Endothelial cell of umbilical vein (primary cell): ENCODE results near the gene COTL1. TPM values are rescaled to one million over a fixed set of nuclear protein-coding genes. Genes with fewer than 3 reads are reported as not detected.
"Not testable (repeated sequence)": the region's sequence is repeated elsewhere in the genome, so short reads cannot be mapped to it uniquely, and the experiment has no call there.

ENCODE experiments used
- BruUV-seq: library from RNA; stranded (reverse); fragments of 400-500 nt; replicated peaks from 2 replicates; lab custom pipeline; 2021; lab: Mats Ljungman, UMichigan
- CTCF ChIA-PET: fragments of 300-600, 350-600 bp; sonication (Branson Sonifier 250); formaldehyde crosslinking; loops from one replicate; lab custom pipeline; 2021; ENCODE audit warnings: antibody characterized with exemption, inconsistent platforms; lab: Charles Lee
- POLR2A ChIA-PET: fragments of 300-600, 350-600 bp; sonication (Branson Sonifier 250); formaldehyde crosslinking; loops from one replicate; lab custom pipeline; 2021; ENCODE audit warnings: antibody characterized with exemption, inconsistent platforms; lab: Charles Lee
- DNase-seq: peaks from one replicate; pipeline ENCODE4 v3.0.0-alpha.2; 2011; ENCODE audit warnings: low read depth, low spot score
- FAIRE-seq: peaks from 2 replicates; lab custom pipeline; 2011; peaks lifted over from hg19 to GRCh38; lab: Jason Lieb, UNC
- H2AFZ ChIP-seq: 2 replicates; pipeline ENCODE4 v1.6.0; 2012; ENCODE audit warnings: low read depth, low read length, control low read depth, inconsistent platforms
- H3K27ac ChIP-seq: 2 replicates; pipeline ENCODE4 v1.5.1; 2011; ENCODE audit warnings: low read depth, mild to moderate bottlenecking, control low read depth, low read length, moderate library complexity; ENCODE audit not compliant: insufficient read depth
- H3K27me3 ChIP-seq, 2 experiments: 2 replicates each; pipeline versions ENCODE4 v1.6.0 to v1.6.1; 2011; ENCODE audit warnings: low read length in 2 of 2, mixed read lengths in 1 of 2; ENCODE audit not compliant: control insufficient read depth in 2 of 2, insufficient read depth in 2 of 2
- H3K36me3 ChIP-seq, 2 experiments: 2 replicates in 1 of 2; 3 replicates in 1 of 2; pipeline ENCODE4 v1.5.1; 2011; ENCODE audit warnings: low read length in 2 of 2, mild to moderate bottlenecking in 1 of 2, moderate library complexity in 1 of 2; ENCODE audit not compliant: control insufficient read depth in 2 of 2, insufficient read depth in 2 of 2; ENCODE audit errors: extremely low read depth in 1 of 2
- H3K4me1 ChIP-seq: 3 replicates; pipeline ENCODE4 v1.5.1; 2011; ENCODE audit warnings: mild to moderate bottlenecking, low read length; ENCODE audit not compliant: control insufficient read depth, insufficient read depth; ENCODE audit errors: extremely low read depth
- H3K4me2 ChIP-seq: 2 replicates; pipeline ENCODE4 v1.6.1; 2011; ENCODE audit warnings: low read length, control low read depth, mixed read lengths; ENCODE audit not compliant: insufficient read depth
- H3K4me3 ChIP-seq, 3 experiments: fragments of 200-600 bp in 1 of 3; sonication (generic), shearing (Covaris generic) in 1 of 3; replicated peaks in 1 of 3; 2 replicates each; pipeline ENCODE4 v1.5.1; 2011 to 2016; ENCODE audit warnings: control low read depth in 3 of 3, low read length in 3 of 3, mild to moderate bottlenecking in 2 of 3, inconsistent platforms in 1 of 3, low read depth in 1 of 3, moderate library complexity in 1 of 3; ENCODE audit not compliant: insufficient read depth in 1 of 3
- H3K79me2 ChIP-seq: 2 replicates; pipeline ENCODE4 v1.6.0; 2012; ENCODE audit warnings: low read length, inconsistent platforms; ENCODE audit not compliant: control insufficient read depth, insufficient read depth
- H3K9ac ChIP-seq: replicated peaks from 2 replicates; pipeline ENCODE3; 2011; ENCODE audit warnings: low read length, control low read depth; ENCODE audit not compliant: insufficient read depth; ENCODE audit errors: extremely low read depth
- H3K9me1 ChIP-seq: replicated peaks from 3 replicates; pipeline ENCODE4 v1.6.0; 2011; ENCODE audit warnings: mild to moderate bottlenecking, low read length; ENCODE audit not compliant: control insufficient read depth, insufficient read depth; ENCODE audit errors: extremely low read depth
- H3K9me3 ChIP-seq: replicated peaks from 2 replicates; pipeline ENCODE4 v1.5.1; 2012; ENCODE audit warnings: low read length, inconsistent platforms; ENCODE audit not compliant: control insufficient read depth, insufficient read depth
- H4K20me1 ChIP-seq: replicated peaks from 2 replicates; pipeline ENCODE3; 2011; ENCODE audit warnings: mild to moderate bottlenecking, low read length; ENCODE audit not compliant: control insufficient read depth, insufficient read depth; ENCODE audit errors: extremely low read depth
- CTCF ChIP-seq, 2 donors: IDR thresholded peaks; 1 replicate in 1 of 2; 2 replicates in 1 of 2; pipeline ENCODE4 v1.5.1; 2011; ENCODE audit warnings: low read length in 2 of 2, mild to moderate bottlenecking in 2 of 2, moderate library complexity in 2 of 2, control low read depth in 1 of 2, inconsistent platforms in 1 of 2, low read depth in 1 of 2; ENCODE audit not compliant: insufficient read depth in 1 of 2; ENCODE audit errors: extremely low read depth in 1 of 2
- EZH2 ChIP-seq: IDR thresholded peaks from 2 replicates; pipeline ENCODE4 v1.6.1; 2012; ENCODE audit warnings: borderline replicate concordance, low read depth, mild to moderate bottlenecking, moderate library complexity, low read length, inconsistent platforms; ENCODE audit not compliant: severe bottlenecking
- FOS ChIP-seq: IDR thresholded peaks from 2 replicates; pipeline ENCODE4 v1.6.1; 2011; ENCODE audit warnings: mild to moderate bottlenecking, low read length, moderate library complexity, borderline replicate concordance; ENCODE audit not compliant: insufficient read depth
- GATA2 ChIP-seq: IDR thresholded peaks from 2 replicates; pipeline ENCODE4 v1.7.0; 2011; ENCODE audit warnings: low read depth, mild to moderate bottlenecking, moderate library complexity, mixed read lengths, low read length; ENCODE audit not compliant: insufficient read length, insufficient read depth
- JUN ChIP-seq: IDR thresholded peaks from 2 replicates; pipeline ENCODE4 v1.6.1; 2011; ENCODE audit warnings: borderline replicate concordance, low read depth; ENCODE audit not compliant: insufficient read length, insufficient read depth
- MAX ChIP-seq: IDR thresholded peaks from 2 replicates; pipeline ENCODE4 v1.6.1; 2011; ENCODE audit not compliant: insufficient read depth, insufficient read length
- MYC ChIP-seq: IDR thresholded peaks from one replicate; pipeline ENCODE4 v1.6.1; 2011; ENCODE audit warnings: mild to moderate bottlenecking, low read depth, low read length
- POLR2A ChIP-seq: IDR thresholded peaks from 2 replicates; pipeline ENCODE4 v1.6.1; 2012; ENCODE audit warnings: low read depth, mild to moderate bottlenecking, control low read depth, low read length
- POLR2AphosphoS5 ChIP-seq: IDR thresholded peaks from 2 replicates; pipeline ENCODE4 v1.6.1; 2012; ENCODE audit warnings: low read depth, mild to moderate bottlenecking, control low read depth, low read length, moderate library complexity; ENCODE audit not compliant: insufficient read depth
- dilution Hi-C: fragments of 300-500 bp; cut with MboI; formaldehyde crosslinking; loops from one replicate; pipeline ENCODE4 v1.15.0; 2019; ENCODE audit warnings: low sequenced_read_pairs; ENCODE audit not compliant: extremely low pct_ligation_motif_present
- intact Hi-C: fragments of 100-400 bp; cut with micrococcal nuclease; formaldehyde crosslinking; loops from one replicate; pipeline ENCODE4 v1.10.0; 2022
- polyA plus RNA-seq, 4 experiments: library from polyadenylated mRNA; depleted of rRNA in 3 of 4; stranded (reverse) in 3 of 4; unstranded in 1 of 4; fragments of >200 nt; gene quantifications; 2 replicates each; pipeline versions ENCODE4 v1.2.1 to v1.2.3, GENCODE V29; 2011 to 2012; ENCODE audit warnings: missing spikeins in 1 of 4
- total RNA-seq: library from RNA; stranded (reverse); gene quantifications from 2 replicates; pipeline ENCODE4 v1.2.3, GENCODE V29; 2021

Gene COTL1
- total and polyA plus RNA-seq, 2 donors (not counting 3 experiments of a cell fraction or from before 2014, with no cell fraction given): 90.0 to 200 TPM

- dilution Hi-C loops (no loop called here), intact Hi-C loops (loop anchor here (1.0 kb wide), 2 partner anchors 16 to 91 kb away; partner anchors contain the start of gene COTL1)
- peaks cover 24% of the 10 kb centered on the region for H3K4me1 ChIP-seq
- TSS peak; percentile 79 for BruUV-seq
- peak overlapping the region; percentile 36 for H3K9ac ChIP-seq
- no peaks in the 10 kb centered on the region for H3K36me3 ChIP-seq
- H3K27me3 ChIP-seq: no peaks in the 10 kb centered on the region
- peak overlapping the region; percentile 68 for H3K27ac ChIP-seq
- peak; percentile 90 for FAIRE-seq
- H3K9me3 ChIP-seq: no peaks in the 10 kb centered on the region
- H3K9me1 ChIP-seq: no peaks in the 10 kb centered on the region
- peak; percentile 70 for TF ChIP-seq MAX
- no peak for TF ChIP-seq GATA2
- TF ChIP-seq POLR2AphosphoS5: no peak
- TF ChIP-seq POLR2A: peak; percentile 54
- peak; percentile 82 for TF ChIP-seq MYC
- TF ChIP-seq EZH2: no peak
- TF ChIP-seq FOS: no peak
- no peak for TF ChIP-seq JUN
- TF ChIP-seq CTCF (IDR thresholded peaks at IDR 0.05; ENCODE audit: extremely low read depth in 1 of 2, insufficient read depth in 1 of 2, low read depth in 1 of 2, low read length in 2 of 2): no peak
- H3K79me2 ChIP-seq: no peaks in the 10 kb centered on the region
- ChIA-PET POLR2A (no interaction called here), CTCF (interaction anchor here (0.6 to 14.0 kb wide), 8 partner anchors 13 to 199 kb away, joined by 3 to 73 read pairs (median 3); partner anchors contain the start of gene MEAK7)
- H4K20me1 ChIP-seq: no peaks in the 10 kb centered on the region
- H3K4me2 ChIP-seq: peak overlapping the region; percentile 41
- peak overlapping the region; percentile 82 for H2AFZ ChIP-seq
- no peak overlapping the region for H3K4me3 ChIP-seq
- DNase-seq: peak; percentile 76
Measured at GRCh38 chr16:84526794-84527531, 90.9 kb downstream of the COTL1 start.

GRCh38 chr16:84524941-84525581 is 92.8 kb downstream of the COTL1 start:
- DNase-seq, POLR2A ChIA-PET, H2AFZ ChIP-seq, BruUV-seq, H4K20me1 ChIP-seq, H3K9me1 ChIP-seq, H3K79me2 ChIP-seq, H3K36me3 ChIP-seq, H3K9ac ChIP-seq, H3K9me3 ChIP-seq, FAIRE-seq, H3K4me2 ChIP-seq, H3K4me3 ChIP-seq, H3K27me3 ChIP-seq, intact Hi-C loops, H3K27ac ChIP-seq: not testable (repeated sequence)
- dilution Hi-C loops: loop anchor here (25.0 kb wide), 1 partner anchor 87 kb away; the partner anchor contains the start of gene COTL1
- CTCF ChIA-PET: interaction anchor here (0.9 to 14.0 kb wide), 2 partner anchors 14 to 18 kb away, joined by 4 to 73 read pairs; partner anchors contain the start of gene MEAK7
- peaks cover 17% of the 10 kb centered on the region for H3K4me1 ChIP-seq
